Rectal smooth muscle tissue (tissue), 1 donor: Measurements from ENCODE around the gene SYCP2L.
"Not testable (repeated sequence)": the region's sequence is repeated elsewhere in the genome, so short reads cannot be mapped to it uniquely, and the experiment has no call there.

Experiments used
- H3K27ac ChIP-seq: one replicate; pipeline ENCODE4 v1.7.0; 2013; ENCODE audit warnings: low read depth, low read length, inconsistent platforms
- H3K27me3 ChIP-seq: one replicate; pipeline ENCODE4 v1.7.0; 2013; ENCODE audit warnings: low read length; ENCODE audit not compliant: control insufficient read depth, insufficient read depth
- H3K36me3 ChIP-seq: one replicate; pipeline ENCODE4 v1.7.0; 2013; ENCODE audit warnings: low read length; ENCODE audit not compliant: control insufficient read depth, insufficient read depth
- H3K4me1 ChIP-seq: one replicate; pipeline ENCODE4 v1.7.0; 2013; ENCODE audit warnings: low read length; ENCODE audit not compliant: control insufficient read depth, insufficient read depth
- H3K4me3 ChIP-seq: one replicate; pipeline ENCODE4 v1.7.0; 2013; ENCODE audit warnings: low read length
- H3K9ac ChIP-seq: one replicate; pipeline ENCODE4 v1.7.0; 2013; ENCODE audit warnings: low read length

SYCP2L gene

GRCh38 chr6:10861086-10861485 is 25.8 kb upstream of the SYCP2L start:
- no peak overlapping the region for H3K4me3 ChIP-seq
- H3K27ac ChIP-seq = no peak overlapping the region
- no peaks in the 10 kb centered on the region for H3K36me3 ChIP-seq
- no peak overlapping the region for H3K9ac ChIP-seq
- H3K4me1 ChIP-seq = no peaks in the 10 kb centered on the region
- H3K27me3 ChIP-seq = no peaks in the 10 kb centered on the region

DNA sequence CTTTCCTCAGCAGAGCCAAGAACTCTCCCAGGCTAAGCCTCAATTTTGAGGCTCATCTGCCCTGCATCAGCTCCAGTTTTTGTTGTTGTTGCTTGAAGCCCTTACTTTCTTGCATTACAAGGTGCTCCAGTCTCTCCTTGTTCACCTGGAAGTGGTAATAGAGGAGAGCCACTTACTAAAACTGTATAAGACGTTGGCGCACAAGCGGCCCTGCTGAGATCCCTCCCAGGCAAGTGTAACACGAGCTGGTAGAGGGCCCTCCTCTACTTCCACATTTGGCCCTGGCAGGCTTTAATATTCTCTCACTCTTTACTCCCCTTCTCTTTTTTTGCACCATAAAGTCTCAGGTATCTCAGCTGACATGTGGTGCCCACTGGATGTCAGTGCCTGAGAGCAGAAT is 24.5 kb upstream of the SYCP2L start:
- Histone ChIP-seq H3K27me3 (no peaks in the 10 kb centered on the region), H3K4me3 (no peak overlapping the region), H3K4me1 (no peaks in the 10 kb centered on the region), H3K9ac (no peak overlapping the region), H3K36me3 (no peaks in the 10 kb centered on the region), H3K27ac (no peak overlapping the region)

- not testable (repeated sequence) for H3K36me3 ChIP-seq
These were observed 23.8 kb upstream of the SYCP2L start for GRCh38 chr6:10863031-10863430.

GRCh38 chr6:10866709-10867108 is 20.1 kb upstream of the SYCP2L start:
- not testable (repeated sequence) for H3K4me1 ChIP-seq, H3K4me3 ChIP-seq, H3K36me3 ChIP-seq, H3K27me3 ChIP-seq, H3K9ac ChIP-seq, H3K27ac ChIP-seq

More at GRCh38 chr6:10863031-10863430, 23.8 kb upstream of the SYCP2L start:
- not testable (repeated sequence) for H3K27me3 ChIP-seq, H3K4me3 ChIP-seq, H3K4me1 ChIP-seq, H3K27ac ChIP-seq, H3K9ac ChIP-seq

- no peaks in the 10 kb centered on the region for H3K36me3 ChIP-seq
These were observed 18.9 kb upstream of the SYCP2L start for GRCh38 chr6:10867952-10868351.

DNA sequence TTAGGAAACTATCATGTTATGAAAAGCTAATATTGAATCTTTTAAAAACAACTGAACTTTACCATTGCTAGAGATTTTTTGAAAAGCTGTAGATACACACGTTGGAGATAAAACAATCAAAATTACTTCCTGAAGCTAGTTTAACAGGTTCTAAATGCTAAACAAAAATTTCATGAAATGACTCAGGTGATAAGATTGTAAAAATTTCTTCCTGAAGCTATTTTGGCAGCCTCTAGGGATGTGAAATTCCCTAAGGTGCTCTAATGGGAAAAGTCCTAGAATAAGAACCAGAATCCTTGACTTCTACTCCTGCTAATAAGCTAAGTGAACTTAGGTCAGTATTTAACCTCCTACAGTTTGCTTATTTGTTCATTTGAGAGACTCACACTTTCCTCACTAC is 13.5 kb upstream of the SYCP2L start:
- H3K9ac ChIP-seq = no peak overlapping the region
- no peaks in the 10 kb centered on the region for H3K4me1 ChIP-seq
- no peak overlapping the region for H3K4me3 ChIP-seq
- H3K27me3 ChIP-seq = no peaks in the 10 kb centered on the region
- H3K27ac ChIP-seq = no peak overlapping the region
- no peaks in the 10 kb centered on the region for H3K36me3 ChIP-seq

More at GRCh38 chr6:10867952-10868351, 18.9 kb upstream of the SYCP2L start:
- no peaks in the 10 kb centered on the region for H3K4me1 ChIP-seq
- no peak overlapping the region for H3K9ac ChIP-seq
- no peak overlapping the region for H3K27ac ChIP-seq
- H3K27me3 ChIP-seq = no peaks in the 10 kb centered on the region
- no peak overlapping the region for H3K4me3 ChIP-seq

GRCh38 chr6:10874207-10874606 is 12.6 kb upstream of the SYCP2L start:
- Histone ChIP-seq H3K4me1 (no peaks in the 10 kb centered on the region), H3K36me3 (no peaks in the 10 kb centered on the region), H3K4me3 (no peak overlapping the region), H3K27me3 (no peaks in the 10 kb centered on the region), H3K27ac (no peak overlapping the region), H3K9ac (no peak overlapping the region)

GRCh38 chr6:10875026-10875425 is 11.8 kb upstream of the SYCP2L start:
- Histone ChIP-seq H3K9ac (no peak overlapping the region), H3K27me3 (no peaks in the 10 kb centered on the region), H3K36me3 (no peaks in the 10 kb centered on the region), H3K4me3 (no peak overlapping the region), H3K27ac (no peak overlapping the region), H3K4me1 (no peaks in the 10 kb centered on the region)

DNA sequence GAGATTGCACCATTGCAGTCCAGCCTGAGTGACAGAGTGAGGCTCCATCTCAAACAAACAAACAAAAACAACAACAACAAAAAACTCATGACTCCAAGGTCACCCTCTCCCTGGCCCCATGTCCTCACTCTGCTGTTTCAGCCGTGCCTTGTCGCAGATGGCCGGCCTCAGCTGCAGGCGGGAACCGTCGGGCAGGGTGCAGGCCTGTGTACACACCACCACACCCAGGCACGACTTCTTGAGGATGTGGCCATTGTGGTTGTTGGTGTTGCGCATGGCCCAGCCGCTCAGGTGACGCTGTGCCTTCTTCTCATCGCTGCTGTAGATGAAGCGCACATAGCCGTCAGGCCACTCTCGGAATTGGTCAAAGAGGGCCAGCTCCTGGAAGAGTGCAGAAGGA is 9.8 kb upstream of the SYCP2L start:
- Histone ChIP-seq H3K27ac (no peak overlapping the region), H3K9ac (no peak overlapping the region), H3K27me3 (peaks cover 9% of the 10 kb centered on the region), H3K4me3 (no peak overlapping the region), H3K36me3 (no peaks in the 10 kb centered on the region), H3K4me1 (no peaks in the 10 kb centered on the region)

DNA sequence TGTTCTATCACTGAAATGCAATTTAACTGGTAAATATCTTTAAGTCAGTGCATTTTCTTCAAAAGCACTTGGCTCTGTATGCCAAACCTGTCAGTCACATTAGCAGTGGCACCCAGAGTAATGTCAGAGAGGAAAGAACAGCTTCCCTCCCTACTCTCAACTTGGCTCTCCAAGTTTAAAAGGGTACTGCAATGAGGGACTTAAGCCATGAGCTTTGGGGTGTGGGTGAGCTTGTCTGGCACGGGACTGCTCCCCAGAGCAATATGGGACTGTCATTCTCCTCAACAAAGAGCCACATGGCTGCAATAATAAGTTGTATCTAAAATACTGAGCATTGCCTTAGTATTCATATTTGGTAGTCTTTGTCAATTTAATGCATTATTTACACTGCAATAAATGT is 9.0 kb upstream of the SYCP2L start:
- Histone ChIP-seq H3K4me1 (no peaks in the 10 kb centered on the region), H3K27me3 (peaks cover 13% of the 10 kb centered on the region)

GRCh38 chr6:10880366-10880765 is 6.5 kb upstream of the SYCP2L start:
- Histone ChIP-seq H3K27me3 (peaks cover 26% of the 10 kb centered on the region), H3K27ac (no peak overlapping the region), H3K4me1 (no peaks in the 10 kb centered on the region), H3K9ac (no peak overlapping the region), H3K4me3 (no peak overlapping the region), H3K36me3 (no peaks in the 10 kb centered on the region)

More for the DNA sequence above, 9.0 kb upstream of the SYCP2L start:
- Histone ChIP-seq H3K27ac (no peak overlapping the region), H3K4me3 (no peak overlapping the region), H3K9ac (no peak overlapping the region), H3K36me3 (no peaks in the 10 kb centered on the region)

DNA sequence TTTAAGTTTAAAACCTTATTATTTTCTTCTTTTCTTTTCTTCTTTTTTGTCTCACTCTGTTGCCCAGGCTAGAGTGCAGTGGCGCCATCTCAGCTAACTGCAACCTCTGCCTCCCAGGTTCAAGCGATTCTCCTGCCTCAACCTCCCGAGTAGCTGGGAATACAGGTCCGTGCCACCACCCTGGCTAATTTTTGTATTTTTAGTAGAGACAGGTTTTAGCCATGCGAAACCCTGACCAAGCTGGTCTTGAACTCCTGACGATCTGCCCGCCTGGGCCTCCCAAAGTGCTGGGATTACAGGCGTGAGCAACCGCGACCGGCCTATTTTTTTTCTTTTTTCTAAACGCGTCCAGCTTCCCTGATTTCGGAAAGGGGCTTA is 4.6 kb upstream of the SYCP2L start:
- H3K9ac ChIP-seq, H3K4me3 ChIP-seq, H3K27ac ChIP-seq, H3K4me1 ChIP-seq, H3K36me3 ChIP-seq: not testable (repeated sequence)
- H3K27me3 ChIP-seq = peaks cover 31% of the 10 kb centered on the region

- Histone ChIP-seq H3K4me1 (no peaks in the 10 kb centered on the region), H3K36me3 (no peaks in the 10 kb centered on the region), H3K9ac (no peak overlapping the region), H3K27me3 (peaks cover 31% of the 10 kb centered on the region), H3K4me3 (no peak overlapping the region), H3K27ac (no peak overlapping the region)
These were observed 4.1 kb upstream of the SYCP2L start for GRCh38 chr6:10882657-10883171.
